HL-60 (cell line): Measurements from ENCODE around the gene SNTG2.

Experiments
- DNase-seq, 2 experiments: peaks; one replicate each; pipeline ENCODE4 v3.0.0-alpha.2; 2010 to 2020; ENCODE audit warnings: low read depth in 1 of 2, low spot score in 1 of 2
- H3K27ac ChIP-seq: fragments of 250-450 bp; sonication (Bioruptor Pico); replicated peaks from 2 replicates; pipeline ENCODE4 v1.5.1; 2020; ENCODE audit warnings: mild to moderate bottlenecking, moderate library complexity
- H3K27me3 ChIP-seq: fragments of 250-450 bp; sonication (Bioruptor Pico); 2 replicates; pipeline ENCODE4 v1.5.1; 2021; ENCODE audit warnings: mild to moderate bottlenecking, moderate library complexity; ENCODE audit not compliant: insufficient read depth, poor library complexity, severe bottlenecking
- H3K4me3 ChIP-seq: replicated peaks from 2 replicates; pipeline ENCODE4 v1.5.1; 2011; ENCODE audit warnings: mild to moderate bottlenecking, control low read depth, low read length; ENCODE audit not compliant: insufficient read depth
- GABPA ChIP-seq: IDR thresholded peaks from 2 replicates; pipeline ENCODE4 v1.6.1; 2012; ENCODE audit warnings: low read depth
- POLR2AphosphoS5 ChIP-seq: IDR thresholded peaks from 2 replicates; pipeline ENCODE4 v1.6.1; 2012; ENCODE audit warnings: low read depth
- SPI1 ChIP-seq: IDR thresholded peaks from 2 replicates; pipeline ENCODE4 v1.6.1; 2012; ENCODE audit warnings: low read depth, mild to moderate bottlenecking, borderline replicate concordance
- TF ChIP-seq, protein P1 (sequence below): IDR thresholded peaks from one replicate; pipeline ENCODE4 v1.5.1; 2011; ENCODE audit warnings: low read length, control low read depth, inconsistent platforms; ENCODE audit not compliant: insufficient read depth
- TF ChIP-seq, protein P2 (sequence below): IDR thresholded peaks from 2 replicates; pipeline ENCODE4 v1.6.1; 2012; ENCODE audit warnings: low read depth; ENCODE audit not compliant: insufficient replicate concordance

The SNTG2 gene

DNA sequence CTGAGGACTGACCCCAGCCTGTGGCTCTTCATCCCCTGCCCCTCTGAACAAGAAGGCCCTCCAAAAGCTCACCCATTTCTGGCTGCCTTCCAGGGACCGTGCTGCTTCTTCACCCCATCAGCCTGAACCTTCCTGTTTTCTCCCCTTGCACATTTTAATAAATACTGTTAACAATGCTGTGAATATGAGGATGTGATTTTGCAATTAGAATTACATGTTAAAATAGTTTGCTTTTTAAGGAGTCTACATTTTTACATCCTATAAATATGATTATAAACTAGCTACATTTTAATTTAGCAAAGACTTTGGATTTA, 4.0 kb downstream of the SNTG2 start:
- no peak overlapping the region for H3K27ac ChIP-seq
- no peak overlapping the region for H3K4me3 ChIP-seq
- TF ChIP-seq, protein P1, sequence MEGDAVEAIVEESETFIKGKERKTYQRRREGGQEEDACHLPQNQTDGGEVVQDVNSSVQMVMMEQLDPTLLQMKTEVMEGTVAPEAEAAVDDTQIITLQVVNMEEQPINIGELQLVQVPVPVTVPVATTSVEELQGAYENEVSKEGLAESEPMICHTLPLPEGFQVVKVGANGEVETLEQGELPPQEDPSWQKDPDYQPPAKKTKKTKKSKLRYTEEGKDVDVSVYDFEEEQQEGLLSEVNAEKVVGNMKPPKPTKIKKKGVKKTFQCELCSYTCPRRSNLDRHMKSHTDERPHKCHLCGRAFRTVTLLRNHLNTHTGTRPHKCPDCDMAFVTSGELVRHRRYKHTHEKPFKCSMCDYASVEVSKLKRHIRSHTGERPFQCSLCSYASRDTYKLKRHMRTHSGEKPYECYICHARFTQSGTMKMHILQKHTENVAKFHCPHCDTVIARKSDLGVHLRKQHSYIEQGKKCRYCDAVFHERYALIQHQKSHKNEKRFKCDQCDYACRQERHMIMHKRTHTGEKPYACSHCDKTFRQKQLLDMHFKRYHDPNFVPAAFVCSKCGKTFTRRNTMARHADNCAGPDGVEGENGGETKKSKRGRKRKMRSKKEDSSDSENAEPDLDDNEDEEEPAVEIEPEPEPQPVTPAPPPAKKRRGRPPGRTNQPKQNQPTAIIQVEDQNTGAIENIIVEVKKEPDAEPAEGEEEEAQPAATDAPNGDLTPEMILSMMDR = no peak
- TF ChIP-seq POLR2AphosphoS5 (no peak), GABPA (no peak), SPI1 (no peak)
- TF ChIP-seq, protein P2, sequence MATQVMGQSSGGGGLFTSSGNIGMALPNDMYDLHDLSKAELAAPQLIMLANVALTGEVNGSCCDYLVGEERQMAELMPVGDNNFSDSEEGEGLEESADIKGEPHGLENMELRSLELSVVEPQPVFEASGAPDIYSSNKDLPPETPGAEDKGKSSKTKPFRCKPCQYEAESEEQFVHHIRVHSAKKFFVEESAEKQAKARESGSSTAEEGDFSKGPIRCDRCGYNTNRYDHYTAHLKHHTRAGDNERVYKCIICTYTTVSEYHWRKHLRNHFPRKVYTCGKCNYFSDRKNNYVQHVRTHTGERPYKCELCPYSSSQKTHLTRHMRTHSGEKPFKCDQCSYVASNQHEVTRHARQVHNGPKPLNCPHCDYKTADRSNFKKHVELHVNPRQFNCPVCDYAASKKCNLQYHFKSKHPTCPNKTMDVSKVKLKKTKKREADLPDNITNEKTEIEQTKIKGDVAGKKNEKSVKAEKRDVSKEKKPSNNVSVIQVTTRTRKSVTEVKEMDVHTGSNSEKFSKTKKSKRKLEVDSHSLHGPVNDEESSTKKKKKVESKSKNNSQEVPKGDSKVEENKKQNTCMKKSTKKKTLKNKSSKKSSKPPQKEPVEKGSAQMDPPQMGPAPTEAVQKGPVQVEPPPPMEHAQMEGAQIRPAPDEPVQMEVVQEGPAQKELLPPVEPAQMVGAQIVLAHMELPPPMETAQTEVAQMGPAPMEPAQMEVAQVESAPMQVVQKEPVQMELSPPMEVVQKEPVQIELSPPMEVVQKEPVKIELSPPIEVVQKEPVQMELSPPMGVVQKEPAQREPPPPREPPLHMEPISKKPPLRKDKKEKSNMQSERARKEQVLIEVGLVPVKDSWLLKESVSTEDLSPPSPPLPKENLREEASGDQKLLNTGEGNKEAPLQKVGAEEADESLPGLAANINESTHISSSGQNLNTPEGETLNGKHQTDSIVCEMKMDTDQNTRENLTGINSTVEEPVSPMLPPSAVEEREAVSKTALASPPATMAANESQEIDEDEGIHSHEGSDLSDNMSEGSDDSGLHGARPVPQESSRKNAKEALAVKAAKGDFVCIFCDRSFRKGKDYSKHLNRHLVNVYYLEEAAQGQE = no peak
- DNase-seq = no peak
- peaks cover 11% of the 10 kb centered on the region for H3K27me3 ChIP-seq

DNA sequence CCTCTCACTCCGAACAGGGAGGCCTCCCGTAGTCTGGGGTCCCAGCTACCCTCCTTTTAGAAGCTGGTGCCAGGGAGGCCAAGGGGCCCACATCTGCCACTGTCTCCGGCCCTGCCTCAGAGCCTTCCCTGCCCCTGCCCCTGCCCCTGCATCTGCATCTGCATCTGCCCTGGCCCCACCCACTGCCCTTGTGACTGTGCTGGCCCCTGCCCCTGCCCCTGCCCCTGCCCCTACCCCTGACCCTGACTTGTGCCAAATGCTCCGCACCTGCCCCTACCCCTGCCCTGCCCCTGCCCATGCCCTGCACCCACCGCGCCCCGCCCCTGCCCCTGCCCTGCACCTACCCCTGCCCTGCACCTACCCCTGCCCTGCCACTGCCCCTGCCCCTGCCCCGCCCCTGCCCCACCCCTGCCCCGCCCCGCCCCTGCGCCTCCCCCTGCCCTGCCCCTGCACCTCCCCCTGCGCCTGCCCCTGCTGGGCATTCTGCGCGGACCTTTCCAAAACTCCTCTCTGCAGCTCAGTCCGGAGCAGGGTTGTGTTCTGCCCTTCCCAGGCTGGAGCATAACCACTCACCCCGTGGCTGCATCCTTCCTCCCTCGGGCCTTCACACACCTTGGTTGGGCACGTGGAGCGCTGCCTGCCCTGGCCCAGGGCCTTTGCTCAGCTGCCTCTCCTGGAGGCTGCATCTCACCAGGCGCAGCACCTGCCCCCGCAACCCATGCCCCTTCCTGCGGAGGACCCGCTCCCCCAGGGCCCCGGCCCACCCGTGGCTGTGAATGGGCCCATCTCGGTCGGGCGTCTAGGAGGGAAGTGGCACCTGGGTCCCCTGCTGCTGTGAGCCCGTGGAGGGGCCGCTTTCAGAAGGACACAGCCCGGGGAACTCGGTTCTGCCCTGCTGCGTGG, 5.4 kb downstream of the SNTG2 start:
- TF ChIP-seq GABPA (no peak), POLR2AphosphoS5 (no peak), SPI1 (no peak)
- TF ChIP-seq, protein P1 = no peak
- TF ChIP-seq, protein P2 = no peak
- no peak for DNase-seq
- H3K27me3 ChIP-seq = peaks cover 6% of the 10 kb centered on the region
- no peak overlapping the region for H3K27ac ChIP-seq
- H3K4me3 ChIP-seq = no peak overlapping the region

DNA sequence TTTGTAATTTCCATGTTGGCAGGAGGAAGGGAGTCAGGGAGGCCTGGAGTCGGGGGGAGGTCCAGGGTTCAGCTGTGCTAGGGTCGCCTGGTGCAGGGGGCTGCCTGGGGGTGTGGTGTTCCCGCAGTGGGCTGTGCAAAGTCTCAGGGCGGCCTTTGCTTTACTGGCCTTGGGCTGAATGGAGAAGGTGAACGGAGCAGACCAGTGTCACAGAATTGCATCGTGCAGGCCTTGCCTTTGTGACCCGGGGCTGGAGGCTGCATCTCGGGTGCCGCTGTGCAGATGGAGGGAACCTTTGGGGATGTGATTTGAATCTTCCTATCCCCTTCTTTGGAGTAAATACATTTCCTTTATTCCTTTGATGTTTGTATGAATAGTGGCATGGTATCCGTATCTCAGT, 8.8 kb downstream of the SNTG2 start:
- no peak for TF ChIP-seq GABPA
- DNase-seq = no peak
- no peak overlapping the region for H3K4me3 ChIP-seq
- no peaks in the 10 kb centered on the region for H3K27me3 ChIP-seq
- H3K27ac ChIP-seq = no peak overlapping the region

DNA sequence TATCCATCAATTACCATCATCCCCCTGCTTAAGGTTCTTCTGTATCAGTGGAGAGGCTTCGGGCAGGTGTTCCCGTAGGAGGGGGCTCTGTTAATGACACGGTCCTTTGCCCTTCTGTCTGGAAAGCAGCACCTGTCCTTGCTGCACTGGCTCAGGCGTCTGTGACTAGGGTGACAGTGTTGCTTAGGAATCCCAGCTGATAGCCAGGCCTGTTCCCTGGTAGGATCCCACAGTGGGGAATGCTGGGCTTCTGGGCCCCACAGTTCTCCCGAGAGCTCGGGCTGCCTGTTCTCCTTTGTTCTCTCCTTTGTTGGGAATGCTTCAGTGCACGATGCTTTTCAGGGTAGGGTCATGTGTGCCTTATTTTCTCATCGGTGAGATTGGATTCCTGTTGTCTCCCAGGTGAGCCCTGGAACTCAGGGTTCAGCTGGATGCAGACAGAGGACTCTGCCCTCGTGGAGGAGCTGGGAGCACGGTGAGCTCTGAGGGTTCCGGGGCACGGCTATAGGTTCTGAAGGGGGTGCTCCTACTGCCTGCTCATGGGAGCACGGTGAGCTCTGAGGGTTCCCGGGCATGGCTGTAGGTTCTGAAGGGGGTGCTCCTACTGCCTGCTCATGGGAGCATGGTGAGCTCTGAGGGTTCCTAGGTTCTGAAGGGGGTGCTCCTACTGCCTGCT, 9.6 kb downstream of the SNTG2 start:
- no peaks in the 10 kb centered on the region for H3K27me3 ChIP-seq
- no peak for DNase-seq
- no peak overlapping the region for H3K27ac ChIP-seq
- no peak for TF ChIP-seq POLR2AphosphoS5
- H3K4me3 ChIP-seq = no peak overlapping the region
